Measurements from ENCODE around the gene INPP5B. TPM values are rescaled to one million over a fixed set of nuclear protein-coding genes. Genes with fewer than 3 reads are reported as not detected.

Gene INPP5B
- total and polyA plus RNA-seq, 9 of the 15 experiments (the other 6 are each of a cell fraction or from before 2014, with no cell fraction given) = 14.1 to 28.7 (median 20.9) TPM

DNA sequence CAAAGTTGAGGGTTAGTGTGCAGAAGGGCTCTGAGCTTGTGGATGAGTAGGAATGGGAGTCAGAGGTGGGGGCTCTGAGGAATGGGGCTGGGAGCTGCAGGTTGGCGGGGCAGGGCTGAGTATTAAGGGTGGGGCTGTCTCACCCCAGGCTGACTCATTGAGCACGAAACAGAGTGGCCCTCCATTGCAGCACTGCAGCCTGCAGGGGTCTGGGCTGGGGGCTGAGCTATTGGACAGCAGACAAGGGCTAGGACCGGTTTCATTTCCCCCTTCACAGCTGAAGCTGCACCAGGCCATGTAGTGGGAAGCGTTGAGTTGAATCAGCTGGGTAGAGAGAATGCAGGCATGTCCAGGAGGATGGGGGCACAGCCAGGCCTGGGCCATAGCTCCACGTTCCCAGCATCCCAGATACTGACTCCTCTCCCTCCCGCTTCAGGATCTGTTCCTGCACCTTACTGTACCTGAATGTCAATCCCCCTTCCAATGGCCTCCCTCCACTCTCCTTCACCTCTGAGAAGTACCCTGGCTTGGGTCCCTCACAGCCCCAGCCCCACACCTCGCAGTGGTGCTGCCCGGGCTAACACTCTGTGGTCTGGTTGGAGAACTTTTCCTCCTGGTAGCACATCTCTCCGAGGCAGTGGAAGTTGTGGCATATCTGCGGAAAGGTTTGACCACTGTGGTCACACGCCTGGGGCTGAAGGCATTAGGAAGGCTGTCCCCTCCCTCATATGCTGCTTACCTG lies 4.4 kb upstream of the INPP5B start:
- TF ChIP-seq, protein P1, sequence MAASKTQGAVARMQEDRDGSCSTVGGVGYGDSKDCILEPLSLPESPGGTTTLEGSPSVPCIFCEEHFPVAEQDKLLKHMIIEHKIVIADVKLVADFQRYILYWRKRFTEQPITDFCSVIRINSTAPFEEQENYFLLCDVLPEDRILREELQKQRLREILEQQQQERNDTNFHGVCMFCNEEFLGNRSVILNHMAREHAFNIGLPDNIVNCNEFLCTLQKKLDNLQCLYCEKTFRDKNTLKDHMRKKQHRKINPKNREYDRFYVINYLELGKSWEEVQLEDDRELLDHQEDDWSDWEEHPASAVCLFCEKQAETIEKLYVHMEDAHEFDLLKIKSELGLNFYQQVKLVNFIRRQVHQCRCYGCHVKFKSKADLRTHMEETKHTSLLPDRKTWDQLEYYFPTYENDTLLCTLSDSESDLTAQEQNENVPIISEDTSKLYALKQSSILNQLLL (CRISPR knock-in tag; IDR thresholded peaks at IDR 0.05; ENCODE audit: borderline replicate concordance) = no peak
- TF ChIP-seq TBP (optimal IDR thresholded peaks at IDR 0.05; ENCODE audit: low read depth, low read length) (no peak), XRCC5 (IDR thresholded peaks at IDR 0.05; ENCODE audit: low read depth, low read length) (no peak), ERF (CRISPR knock-in tag; IDR thresholded peaks at IDR 0.05) (no peak)
- Histone ChIP-seq H3K4me1 (replicated peaks in 1 of 2; ENCODE audit: control insufficient read depth in 2 of 2, insufficient read depth in 2 of 2, low read length in 2 of 2) (peaks cover 6 to 18% of the 10 kb centered on the region in 2 experiments; a peak in 4 of 5 replicates), H3K9me1 (ENCODE audit: control insufficient read depth, insufficient read depth, low read length) (no peaks in the 10 kb centered on the region), H4K20me1 (replicated peaks; ENCODE audit: control insufficient read depth, insufficient read depth, low read length) (0 out of 2 replicates have a peak, but pooled peaks cover 3% of the 10 kb centered on the region), H3K4me3 (no peak overlapping the region), H3K79me2 (ENCODE audit: control insufficient read depth, insufficient read depth, low read length) (no peaks in the 10 kb centered on the region), H3K27ac (ENCODE audit: extremely low read depth, low read depth, low read length) (no peak overlapping the region), H3K9ac (ENCODE audit: insufficient read depth in 1 of 2, low read depth in 2 of 2, low read length in 2 of 2) (peak overlapping the region in 1 of 2 experiments; percentile 6; a peak in 1 of 4 replicates), H3K9me3 (replicated peaks; ENCODE audit: control insufficient read depth, insufficient read depth, low read depth, low read length) (no peaks in the 10 kb centered on the region), H3K36me3 (ENCODE audit: control insufficient read depth, insufficient read depth, low read length) (no peaks in the 10 kb centered on the region), H2AFZ (ENCODE audit: low read depth, low read length) (no peak overlapping the region), H3K4me2 (ENCODE audit: insufficient read depth, low read length) (no peak overlapping the region), H3K27me3 (ENCODE audit: control insufficient read depth in 2 of 2, insufficient read depth in 2 of 2, low read length in 2 of 2) (no peaks in the 10 kb centered on the region)
- intact Hi-C loops (cut with micrococcal nuclease) = no loop called here
- no peak for DNase-seq (ENCODE audit: extremely low read depth in 1 of 4, low spot score in 3 of 4)
- WGBS (ENCODE audit: insufficient coverage, low coverage, missing lambda C conversion rate) = 55% methylated on average over 11 of the region's 11 CpGs
- no peak for FAIRE-seq
- ChIA-PET POLR2A (interaction anchor here (0.6 to 3.0 kb wide), 6 partner anchors 9 to 244 kb away, joined by 3 to 10 read pairs (median 5); no protein-coding TSS in a partner anchor), CTCF (ENCODE audit: low intra/inter-chr PET ratio) (no interaction called here)
- no peak for ATAC-seq
- no TSS peak for BruUV-seq (replicated peaks)
- in situ Hi-C loops (cut with MboI) = no loop called here

Measured in K562 (cell line).